HEK293 (cell line): ENCODE results near the gene ITPA.

Experiments used
- CTCF ChIA-PET: fragments of 350-600 bp; formaldehyde crosslinking; extraction: SDS; loops from one replicate; lab custom pipeline; 2021; ENCODE audit warnings: antibody characterized with exemption; lab: Yijun Ruan, JAX
- POLR2A ChIA-PET: fragments of 300-600 bp; formaldehyde crosslinking; extraction: SDS; loops from one replicate; lab custom pipeline; 2020; ENCODE audit warnings: antibody characterized with exemption, inconsistent platforms; lab: Yijun Ruan, JAX
- H3K27ac ChIP-seq: fragments of 200-500 bp; sonication (Bioruptor generic); 2 replicates; pipeline ENCODE4 v1.5.1; 2014; ENCODE audit warnings: low read depth, low read length, control low read depth, inconsistent platforms; ENCODE audit errors: extremely low read depth
- H3K36me3 ChIP-seq, 2 experiments: fragments of 200-500 bp in 1 of 2; sonication (Bioruptor generic) in 1 of 2; 1 replicate in 1 of 2; 2 replicates in 1 of 2; pipeline ENCODE4 v1.5.1; 2014 to 2017; ENCODE audit warnings: inconsistent platforms in 2 of 2, low read length in 2 of 2; ENCODE audit not compliant: control insufficient read depth in 2 of 2, insufficient read depth in 1 of 2
- H3K4me1 ChIP-seq: fragments of 200-500 bp; sonication (Bioruptor generic); 2 replicates; pipeline ENCODE4 v1.5.1; 2014; ENCODE audit warnings: mild to moderate bottlenecking, low read length, inconsistent platforms; ENCODE audit not compliant: control insufficient read depth, insufficient read depth
- H3K4me3 ChIP-seq: 2 replicates; pipeline ENCODE4 v1.5.1; 2011; ENCODE audit warnings: low read depth, mild to moderate bottlenecking, control low read depth, low read length, moderate library complexity
- H3K9me3 ChIP-seq: fragments of 200-500 bp; sonication (Bioruptor generic); 2 replicates; pipeline ENCODE4 v1.5.1; 2014; ENCODE audit warnings: low read depth, low read length, inconsistent platforms; ENCODE audit not compliant: control insufficient read depth, insufficient read depth
- FEZF1 ChIP-seq: fragments of 450-650 bp; formaldehyde crosslinking; IDR thresholded peaks from 2 replicates; pipeline ENCODE4 v1.5.1; 2016; ENCODE audit warnings: missing biosample characterization, missing genetic modification characterization
- MZF1 ChIP-seq: fragments of 450-650 bp; formaldehyde crosslinking; IDR thresholded peaks from 2 replicates; pipeline ENCODE4 v1.5.1; 2017; ENCODE audit warnings: missing biosample characterization, missing genetic modification characterization, borderline replicate concordance
- PRDM10 ChIP-seq: fragments of 450-650 bp; formaldehyde crosslinking; IDR thresholded peaks from 2 replicates; pipeline ENCODE4 v1.5.1; 2016; ENCODE audit warnings: missing biosample characterization, missing genetic modification characterization
- TRIM28 ChIP-seq: IDR thresholded peaks from 2 replicates; pipeline ENCODE4 v1.6.1; 2011; ENCODE audit warnings: low read length, control low read depth, borderline replicate concordance
- ZBTB20 ChIP-seq: fragments of 450-650 bp; formaldehyde crosslinking; IDR thresholded peaks from 2 replicates; pipeline ENCODE4 v1.5.1; 2016; ENCODE audit warnings: missing biosample characterization, missing genetic modification characterization
- ZNF26 ChIP-seq: fragments of 450-650 bp; formaldehyde crosslinking; IDR thresholded peaks from 2 replicates; pipeline ENCODE4 v1.5.1; 2016; ENCODE audit warnings: missing biosample characterization, missing genetic modification characterization
- ZNF335 ChIP-seq: fragments of 450-650 bp; formaldehyde crosslinking; conservative IDR thresholded peaks from 2 replicates; pipeline ENCODE4 v1.5.1; 2016; ENCODE audit warnings: missing biosample characterization, missing genetic modification characterization
- ZNF391 ChIP-seq: fragments of 450-650 bp; formaldehyde crosslinking; IDR thresholded peaks from 2 replicates; pipeline ENCODE4 v1.5.1; 2016; ENCODE audit warnings: low read depth, missing biosample characterization, missing genetic modification characterization, borderline replicate concordance
- ZNF521 ChIP-seq: fragments of 450-650 bp; formaldehyde crosslinking; IDR thresholded peaks from 2 replicates; pipeline ENCODE4 v1.5.1; 2017; ENCODE audit warnings: missing biosample characterization, mild to moderate bottlenecking, missing genetic modification characterization
- ZNF571 ChIP-seq: fragments of 450-650 bp; formaldehyde crosslinking; IDR thresholded peaks from 2 replicates; pipeline ENCODE4 v1.5.0; 2017; ENCODE audit warnings: missing biosample characterization, missing genetic modification characterization
- ZNF580 ChIP-seq: fragments of 450-650 bp; formaldehyde crosslinking; IDR thresholded peaks from 2 replicates; pipeline ENCODE4 v1.5.1; 2016; ENCODE audit warnings: missing biosample characterization, missing genetic modification characterization
- ZNF600 ChIP-seq: fragments of 450-650 bp; formaldehyde crosslinking; IDR thresholded peaks from 2 replicates; pipeline ENCODE4 v1.5.1; 2016; ENCODE audit warnings: missing biosample characterization, missing genetic modification characterization
- ZSCAN5A ChIP-seq: fragments of 450-650 bp; formaldehyde crosslinking; IDR thresholded peaks from 2 replicates; pipeline ENCODE4 v1.5.1; 2016; ENCODE audit warnings: missing biosample characterization, missing genetic modification characterization

The ITPA gene

GRCh38 chr20:3174442-3175261, 34.6 kb upstream of the ITPA start:
- H3K4me3 ChIP-seq, result peak overlapping the region; percentile 61
- CTCF ChIA-PET, result interaction anchor here (0.8 kb wide), 2 partner anchors 9 to 29 kb away, joined by 3 to 5 read pairs; no protein-coding TSS in a partner anchor

More at GRCh38 chr20:3174442-3175261, 34.6 kb upstream of the ITPA start:
- POLR2A ChIA-PET, result interaction anchor here (0.6 to 1.1 kb wide), 2 partner anchors 9 to 15 kb away, joined by 3 read pairs; no protein-coding TSS in a partner anchor
- Histone ChIP-seq H3K4me1 (peaks cover 14% of the 10 kb centered on the region), H3K36me3 (peaks cover 0 to 8% of the 10 kb centered on the region in 2 experiments; a peak in 1 of 3 replicates), H3K27ac (peak overlapping the region; percentile 87), H3K9me3 (no peaks in the 10 kb centered on the region)
- TF ChIP-seq ZNF391 (tag by site-specific recombination) (no peak), ZNF26 (tag by site-specific recombination) (no peak), ZNF521 (tag by site-specific recombination) (no peak), ZNF600 (peak; percentile 86), TRIM28 (peak; percentile 48; the same call in 1 of the 2 replicates), ZNF571 (tag by site-specific recombination) (no peak), MZF1 (tag by site-specific recombination) (no peak), ZNF335 (tag by site-specific recombination) (peak; percentile 11), ZSCAN5A (no peak), PRDM10 (tag by site-specific recombination) (peak; percentile 11; the same call in 1 of the 2 replicates), ZBTB20 (peak; percentile 3), ZNF580 (tag by site-specific recombination) (0 out of 2 replicates have a peak, but pooled peaks have one; percentile 44), FEZF1 (tag by site-specific recombination) (no peak)
